ENCODE measurements around the gene YTHDC2. TPM values are rescaled to one million over a fixed set of nuclear protein-coding genes. Genes with fewer than 3 reads are reported as not detected.

Gene YTHDC2
- total RNA-seq, 2 experiments from 2014 or later = 30.3 to 34.1 TPM

Other genes starting within 250 kb of the YTHDC2 start
- gene TSSK1B, start 78.7 kb upstream of the YTHDC2 start, total RNA-seq = not detected
- 1 to 10 TPM; 7.6 to 8.0 TPM for gene MCC, start 25.2 kb upstream of the YTHDC2 start, total RNA-seq

All from activated CD8-positive, alpha-beta T cell treated with anti-CD3 and anti-CD28 coated beads, Interleukin-2, amount 10 ng/mL, durations not matched to agents 7 days and 5 days (primary cell).